22Rv1 (cell line): ENCODE measurements around the gene TULP1.

Experiments used
- H3K27ac ChIP-seq: fragments of 450-650 bp; 2 replicates; pipeline ENCODE4 v1.5.1; 2017
- CTCF ChIP-seq: fragments of 450-650 bp; IDR thresholded peaks from 2 replicates; pipeline ENCODE4 v1.5.1; 2017; ENCODE audit warnings: mild to moderate bottlenecking
- ZFX ChIP-seq: fragments of 450-650 bp; IDR thresholded peaks from 2 replicates; pipeline ENCODE4 v1.6.1; 2017; ENCODE audit warnings: antibody characterized with exemption, borderline replicate concordance

The TULP1 gene

DNA sequence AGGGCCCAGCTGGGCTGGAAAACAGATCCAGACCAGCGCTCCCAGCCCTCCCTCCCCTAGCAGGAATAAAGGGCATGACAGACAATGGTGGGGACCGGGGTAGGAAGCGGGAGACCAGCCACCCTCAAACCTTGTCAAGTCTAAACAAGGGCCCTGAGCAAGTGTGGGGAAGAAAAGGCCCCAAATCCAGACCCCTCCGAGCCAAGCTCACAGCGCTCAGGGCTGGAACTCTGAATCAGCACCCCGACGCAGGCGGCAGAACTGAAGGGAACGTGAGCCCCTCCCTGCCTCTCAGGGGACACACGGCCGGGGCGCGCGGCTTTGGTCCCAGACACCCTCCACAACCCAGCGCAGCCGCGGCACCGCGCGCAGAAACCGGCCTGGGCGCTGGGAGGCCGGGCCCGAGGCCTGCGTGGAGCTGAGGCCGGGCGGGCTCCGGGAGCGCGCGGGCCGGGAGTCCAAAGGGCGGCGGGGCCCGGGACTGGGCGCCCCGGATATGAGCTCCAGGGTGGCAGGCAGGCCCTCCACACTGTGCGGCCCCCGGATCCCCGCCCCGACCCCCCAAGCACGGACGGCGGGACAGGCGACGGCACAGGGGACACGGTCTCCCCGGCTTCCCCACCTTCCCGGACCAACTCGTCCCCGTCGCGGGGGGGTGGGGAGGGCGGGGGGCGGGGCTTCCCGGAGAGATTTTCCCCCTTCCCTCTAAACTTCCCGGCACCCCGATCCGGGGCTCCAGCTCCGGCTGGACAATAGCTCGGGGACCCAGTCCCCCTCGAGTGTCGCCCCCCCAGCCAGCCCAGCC is 16.5 kb downstream of the TULP1 start:
- TF ChIP-seq ZFX (no peak), CTCF (no peak)
- H3K27ac ChIP-seq, result peak overlapping the region; percentile 60; the same call in 1 of the 2 replicates

DNA sequence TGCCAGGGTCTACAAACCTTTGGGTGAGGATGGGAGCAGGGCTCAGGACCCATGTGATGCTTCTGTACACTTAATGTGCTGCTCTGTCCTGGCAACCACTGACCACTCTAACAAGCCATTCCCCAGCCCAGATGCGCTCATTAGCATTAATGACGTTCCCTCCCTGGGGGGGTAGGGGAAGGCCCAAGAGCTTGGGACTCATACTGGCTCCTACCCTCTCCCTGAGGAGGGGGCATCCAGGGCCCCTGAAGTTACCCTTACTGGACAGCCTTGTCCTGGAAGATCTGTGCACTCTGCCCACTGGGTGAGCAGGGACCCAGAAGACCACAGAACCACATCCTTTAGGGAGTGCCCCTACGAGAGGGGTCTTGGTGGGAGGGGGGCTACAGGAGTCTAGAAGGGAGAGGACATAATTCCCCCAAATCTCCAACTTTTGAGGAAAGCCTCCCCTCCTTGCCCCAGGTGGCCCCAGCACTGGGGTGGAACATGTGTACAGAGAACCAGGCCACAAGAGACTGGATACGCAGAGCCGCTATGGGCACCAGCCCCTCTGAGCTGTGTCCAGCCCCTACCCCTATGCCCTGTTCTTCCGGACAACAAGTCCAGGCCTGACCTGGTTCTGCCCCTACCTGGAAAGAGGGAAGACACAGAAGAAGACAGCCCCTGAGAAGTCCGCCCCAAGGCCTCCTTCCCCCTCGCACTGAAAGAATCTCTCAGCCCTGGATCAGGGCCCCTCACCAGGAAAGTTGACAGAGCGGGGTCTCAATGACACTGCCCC is 17.2 kb downstream of the TULP1 start:
- H3K27ac ChIP-seq, result no peak overlapping the region
- TF ChIP-seq CTCF, result no peak
- no peak for TF ChIP-seq ZFX

- no peak overlapping the region for H3K27ac ChIP-seq
- no peak for TF ChIP-seq CTCF
- no peak for TF ChIP-seq ZFX
These were observed 18.5 kb downstream of the TULP1 start for GRCh38 chr6:35494161-35494563.

- TF ChIP-seq ZFX, result no peak
- TF ChIP-seq CTCF, result no peak
These were observed 19.3 kb downstream of the TULP1 start for GRCh38 chr6:35493307-35493983.

DNA sequence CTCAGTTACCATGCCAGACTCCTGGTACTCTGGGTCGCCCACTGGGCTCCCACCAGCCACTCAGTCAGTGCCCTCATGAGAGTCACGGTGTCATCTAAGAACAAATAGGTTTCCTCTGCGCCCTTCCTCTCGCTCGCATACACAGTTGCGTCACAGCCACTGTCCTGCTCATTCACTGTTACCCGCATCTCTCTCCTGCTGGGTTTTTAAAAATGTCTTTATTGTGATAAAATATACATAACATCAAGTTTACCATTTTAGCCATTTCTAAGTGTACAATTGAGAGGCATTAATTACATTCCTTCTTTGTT is 19.8 kb downstream of the TULP1 start:
- TF ChIP-seq CTCF (no peak), ZFX (no peak)
- H3K27ac ChIP-seq, result no peak overlapping the region

More at GRCh38 chr6:35493307-35493983, 19.3 kb downstream of the TULP1 start:
- no peak overlapping the region for H3K27ac ChIP-seq

- H3K27ac ChIP-seq, result no peak overlapping the region
These were observed 20.3 kb downstream of the TULP1 start for GRCh38 chr6:35492258-35492973.

More at GRCh38 chr6:35492258-35492973, 20.3 kb downstream of the TULP1 start:
- TF ChIP-seq CTCF (no peak), ZFX (no peak)
